OCI-LY1 (cell line): ENCODE results near the gene MAPK10.

ENCODE experiments used
- H2AFZ ChIP-seq: fragments of 200-600 bp; sonication (generic), shearing (Covaris generic); 2 replicates; pipeline ENCODE4 v1.6.0; 2014; ENCODE audit warnings: antibody characterized with exemption, mild to moderate bottlenecking, low read length
- H3F3A ChIP-seq: fragments of 200-600 bp; sonication (generic), shearing (Covaris generic); 2 replicates; pipeline ENCODE4 v1.6.0; 2014; ENCODE audit warnings: mild to moderate bottlenecking, antibody characterized with exemption, low read length, moderate library complexity; ENCODE audit not compliant: insufficient read depth
- H3K27ac ChIP-seq: fragments of 200-600 bp; sonication (generic); 2 replicates; pipeline ENCODE4 v1.5.1; 2014; ENCODE audit warnings: low read length, mixed run types, mild to moderate bottlenecking, low read depth; ENCODE audit not compliant: poor library complexity, severe bottlenecking
- H3K27me3 ChIP-seq: fragments of 200-600 bp; sonication (generic); 2 replicates; pipeline ENCODE4 v1.6.0; 2014; ENCODE audit warnings: antibody characterized with exemption, mild to moderate bottlenecking, low read length, moderate library complexity; ENCODE audit not compliant: insufficient read depth
- H3K36me3 ChIP-seq: fragments of 200-600 bp; sonication (generic); 2 replicates; pipeline ENCODE4 v1.6.1; 2014; ENCODE audit warnings: mild to moderate bottlenecking, antibody characterized with exemption, low read length, moderate library complexity, mixed read lengths; ENCODE audit not compliant: insufficient read depth
- H3K4me1 ChIP-seq: fragments of 200-600 bp; sonication (generic); 2 replicates; pipeline ENCODE4 v1.5.1; 2014; ENCODE audit warnings: mild to moderate bottlenecking, low read length, moderate library complexity; ENCODE audit not compliant: insufficient read depth, severe bottlenecking
- H3K4me2 ChIP-seq: fragments of 200-600 bp; sonication (generic), shearing (Covaris generic); 2 replicates; pipeline ENCODE4 v1.6.1; 2014; ENCODE audit warnings: low read length
- H3K4me3 ChIP-seq: fragments of 200-600 bp; sonication (generic); 2 replicates; pipeline ENCODE4 v1.5.1; 2014; ENCODE audit warnings: low read length, low read depth, mild to moderate bottlenecking, mixed read lengths; ENCODE audit not compliant: poor library complexity, severe bottlenecking
- H3K79me2 ChIP-seq: fragments of 200-600 bp; shearing (Covaris generic); 2 replicates; pipeline ENCODE4 v1.6.1; 2016; ENCODE audit warnings: mixed run types, low read length, mixed read lengths; ENCODE audit not compliant: insufficient read depth
- H3K9ac ChIP-seq: fragments of 200-600 bp; sonication (generic), shearing (Covaris generic); 2 replicates; pipeline ENCODE4 v1.6.1; 2014; ENCODE audit warnings: mild to moderate bottlenecking, low read length, mixed read lengths
- H3K9me2 ChIP-seq: fragments of 200-600 bp; sonication (generic), shearing (Covaris generic); 2 replicates; pipeline ENCODE4 v1.6.1; 2014; ENCODE audit warnings: low read depth, mild to moderate bottlenecking, low read length, mixed read lengths
- H3K9me3 ChIP-seq: fragments of 200-600 bp; shearing (Covaris generic); 2 replicates; pipeline ENCODE4 v1.6.1; 2014; ENCODE audit warnings: low read length, mixed read lengths
- H4K20me1 ChIP-seq: fragments of 200-600 bp; sonication (generic), shearing (Covaris generic); 2 replicates; pipeline ENCODE4 v1.6.0; 2016; ENCODE audit warnings: mild to moderate bottlenecking, low read length; ENCODE audit not compliant: insufficient read depth
- CTCF ChIP-seq: fragments of 200-600 bp; sonication (generic), shearing (Covaris generic); IDR thresholded peaks from 2 replicates; pipeline ENCODE4 v1.5.1; 2017; ENCODE audit warnings: mild to moderate bottlenecking, antibody characterized with exemption, low read length, moderate library complexity, mixed read lengths
- EZH2 ChIP-seq: fragments of 200-600 bp; sonication (generic), shearing (Covaris generic); IDR thresholded peaks from 2 replicates; pipeline ENCODE4 v1.8.0; 2017; ENCODE audit warnings: borderline replicate concordance, mixed run types, mild to moderate bottlenecking, antibody characterized with exemption, low read length, moderate library complexity, mixed read lengths

The MAPK10 gene

DNA sequence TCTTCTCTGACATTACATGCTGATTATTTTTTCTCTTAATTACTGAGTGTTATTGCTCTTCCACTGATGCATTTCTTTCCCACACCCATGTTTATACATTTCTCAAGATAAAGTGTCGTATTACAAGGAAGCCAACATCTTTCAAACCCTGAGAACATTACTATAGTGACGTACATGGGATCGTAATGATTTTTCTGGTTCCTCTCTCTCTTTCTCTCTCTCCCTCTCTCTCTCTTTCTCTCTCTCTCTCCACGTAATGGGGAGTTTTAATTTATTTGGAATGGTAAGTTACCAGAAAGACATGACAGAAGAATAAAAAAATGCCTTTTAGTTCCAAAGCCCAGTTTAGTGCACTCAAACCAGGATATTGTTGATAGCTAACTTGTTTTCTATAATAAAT lies 40.4 kb upstream of the MAPK10 start:
- no peaks in the 10 kb centered on the region for H3K9me2 ChIP-seq
- H2AFZ ChIP-seq: no peak overlapping the region
- H3K9me3 ChIP-seq: no peaks in the 10 kb centered on the region
- H3K4me1 ChIP-seq: no peaks in the 10 kb centered on the region
- no peak for TF ChIP-seq CTCF
- no peak for TF ChIP-seq EZH2
- H4K20me1 ChIP-seq: no peaks in the 10 kb centered on the region
- no peak overlapping the region for H3K27ac ChIP-seq
- H3F3A ChIP-seq: no peaks in the 10 kb centered on the region
- H3K4me3 ChIP-seq: no peak overlapping the region
- H3K79me2 ChIP-seq: no peaks in the 10 kb centered on the region
- no peaks in the 10 kb centered on the region for H3K27me3 ChIP-seq
- no peaks in the 10 kb centered on the region for H3K36me3 ChIP-seq
- no peak overlapping the region for H3K4me2 ChIP-seq
- no peak overlapping the region for H3K9ac ChIP-seq

DNA sequence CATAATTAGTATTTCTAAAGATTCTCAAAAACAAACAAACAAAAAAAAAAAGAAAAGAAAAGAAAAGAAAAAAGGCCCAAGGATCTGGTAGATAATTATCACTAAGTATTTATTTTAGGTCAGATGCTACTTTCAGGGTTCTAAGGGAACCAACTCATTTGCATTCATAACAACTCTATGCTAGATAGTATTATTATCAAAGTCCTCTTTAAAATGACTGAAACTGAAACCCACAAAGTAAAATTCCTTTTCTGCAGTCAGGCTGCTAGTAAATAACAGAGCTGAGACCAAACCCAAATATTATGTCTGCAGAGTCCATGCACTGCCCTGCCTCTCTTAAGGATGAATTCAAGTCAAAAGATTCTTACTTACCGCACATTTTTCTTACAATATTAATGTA lies 38.3 kb upstream of the MAPK10 start:
- no peaks in the 10 kb centered on the region for H3K27me3 ChIP-seq
- H3K27ac ChIP-seq: no peak overlapping the region
- no peaks in the 10 kb centered on the region for H3K4me1 ChIP-seq
- H3K4me3 ChIP-seq: no peak overlapping the region
- H2AFZ ChIP-seq: no peak overlapping the region
- no peaks in the 10 kb centered on the region for H3F3A ChIP-seq
- no peaks in the 10 kb centered on the region for H3K9me3 ChIP-seq
- no peaks in the 10 kb centered on the region for H3K9me2 ChIP-seq
- no peaks in the 10 kb centered on the region for H3K36me3 ChIP-seq
- H3K79me2 ChIP-seq: no peaks in the 10 kb centered on the region
- TF ChIP-seq EZH2 (no peak), CTCF (no peak)
- no peaks in the 10 kb centered on the region for H4K20me1 ChIP-seq
- no peak overlapping the region for H3K9ac ChIP-seq
- no peak overlapping the region for H3K4me2 ChIP-seq

- H3K9me3 ChIP-seq: no peaks in the 10 kb centered on the region
- H3K79me2 ChIP-seq: no peaks in the 10 kb centered on the region
- TF ChIP-seq EZH2 (no peak), CTCF (no peak)
- H3K36me3 ChIP-seq: no peaks in the 10 kb centered on the region
- no peak overlapping the region for H3K4me3 ChIP-seq
- H3K9ac ChIP-seq: no peak overlapping the region
- no peak overlapping the region for H2AFZ ChIP-seq
- no peak overlapping the region for H3K27ac ChIP-seq
- no peaks in the 10 kb centered on the region for H3F3A ChIP-seq
- no peaks in the 10 kb centered on the region for H3K27me3 ChIP-seq
- H3K4me2 ChIP-seq: no peak overlapping the region
- H3K4me1 ChIP-seq: no peaks in the 10 kb centered on the region
- no peaks in the 10 kb centered on the region for H3K9me2 ChIP-seq
- no peaks in the 10 kb centered on the region for H4K20me1 ChIP-seq
Measured at GRCh38 chr4:86393749-86394148, 33.9 kb upstream of the MAPK10 start.
